Uterus (tissue), 4 donors: Measurements from ENCODE around the gene NOL8. TPM values are rescaled to one million over a fixed set of nuclear protein-coding genes. Genes with fewer than 3 reads are reported as not detected.
A peak's percentile ranks its signal among the peaks of the same experiment; 100 is the strongest.

Experiments used
- DNase-seq, 2 donors: peaks; one replicate each; pipeline ENCODE4 v3.0.0-alpha.2; 2019 to 2020
- H3K27ac ChIP-seq, 2 donors: fragments of 200-600 bp; sonication (generic); 1 replicate in 1 of 2; 2 replicates in 1 of 2; pipeline ENCODE4 v1.5.1; 2016 to 2018
- H3K27me3 ChIP-seq, 2 donors: fragments of 200-600 bp; sonication (generic); one replicate each; pipeline ENCODE4 v1.5.1; 2018 to 2019; ENCODE audit warnings: control low read depth in 1 of 2
- H3K36me3 ChIP-seq, 2 donors: fragments of 200-600 bp; sonication (generic); one replicate each; pipeline ENCODE4 v1.5.1; 2019; ENCODE audit warnings: control low read depth in 1 of 2
- H3K4me1 ChIP-seq, 2 donors: fragments of 200-600 bp; sonication (generic); one replicate each; pipeline ENCODE4 v1.5.1; 2018 to 2019; ENCODE audit warnings: control low read depth in 1 of 2
- H3K4me3 ChIP-seq, 2 donors: fragments of 200-600 bp; sonication (generic); 1 replicate in 1 of 2; 2 replicates in 1 of 2; pipeline ENCODE4 v1.5.1; 2018 to 2019; ENCODE audit warnings: mild to moderate bottlenecking in 1 of 2
- H3K9me3 ChIP-seq, 2 donors: fragments of 200-600 bp; sonication (generic); one replicate each; pipeline ENCODE4 v1.5.1; 2019; ENCODE audit warnings: control low read depth in 1 of 2
- POLR2A ChIP-seq, 2 donors: fragments of 450-650 bp; IDR thresholded peaks; one replicate each; pipeline ENCODE4 v1.6.1; 2016; ENCODE audit warnings: antibody characterized with exemption in 2 of 2, mild to moderate bottlenecking in 1 of 2, moderate library complexity in 1 of 2
- intact Hi-C: fragments of 100-400 bp; cut with DNase I; formaldehyde crosslinking; loops from one replicate; pipeline ENCODE4 v1.15.1; 2023; ENCODE audit warnings: low total_unique reads
- total RNA-seq, 4 donors: library from RNA; depleted of rRNA in 3 of 4; stranded (reverse); fragments of >200 nt in 3 of 4; gene quantifications; one replicate each; pipeline versions ENCODE4 v1.1.0 to v1.2.4, GENCODE V29; 2014 to 2023
- TF ChIP-seq, protein P1 (sequence below), 4 experiments: fragments of 200-600 bp in 2 of 4; fragments of 450-650 bp in 2 of 4; sonication (generic) in 2 of 4; IDR thresholded peaks; one replicate each; pipeline ENCODE4 v1.5.1; 2016 to 2019; ENCODE audit warnings: antibody characterized with exemption in 4 of 4, mild to moderate bottlenecking in 2 of 4, moderate library complexity in 1 of 4
- donor health status: DM: yes; HTN: yes; CAD: no.

The NOL8 gene
- total RNA-seq, 4 donors from 2014 or later = 16.5 to 48.0 (median 33.0) TPM

DNA sequence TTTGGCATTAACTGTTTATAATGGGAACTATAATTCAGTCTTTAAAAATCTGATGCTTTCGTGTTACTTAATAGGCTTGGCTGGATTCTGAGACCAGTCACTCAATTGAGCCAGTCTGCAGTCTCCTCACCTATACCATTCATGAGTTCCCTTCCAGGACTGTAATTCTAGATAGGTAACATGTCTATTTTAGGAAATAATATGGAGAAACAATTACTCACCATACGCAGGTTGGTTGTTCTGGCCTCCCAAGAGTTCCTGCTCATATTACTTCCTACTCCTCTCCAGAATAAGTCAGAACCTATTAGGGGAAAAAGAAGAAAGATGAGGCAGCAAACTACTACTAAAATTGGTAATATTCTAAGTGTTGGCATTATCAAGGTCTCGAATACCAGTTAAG lies 27.1 kb downstream of the NOL8 start:
- H3K4me1 ChIP-seq = no peaks in the 10 kb centered on the region
- no peaks in the 10 kb centered on the region for H3K9me3 ChIP-seq
- intact Hi-C loops = no loop called here
- H3K27me3 ChIP-seq = no peaks in the 10 kb centered on the region
- no peak for DNase-seq
- TF ChIP-seq, protein P1, sequence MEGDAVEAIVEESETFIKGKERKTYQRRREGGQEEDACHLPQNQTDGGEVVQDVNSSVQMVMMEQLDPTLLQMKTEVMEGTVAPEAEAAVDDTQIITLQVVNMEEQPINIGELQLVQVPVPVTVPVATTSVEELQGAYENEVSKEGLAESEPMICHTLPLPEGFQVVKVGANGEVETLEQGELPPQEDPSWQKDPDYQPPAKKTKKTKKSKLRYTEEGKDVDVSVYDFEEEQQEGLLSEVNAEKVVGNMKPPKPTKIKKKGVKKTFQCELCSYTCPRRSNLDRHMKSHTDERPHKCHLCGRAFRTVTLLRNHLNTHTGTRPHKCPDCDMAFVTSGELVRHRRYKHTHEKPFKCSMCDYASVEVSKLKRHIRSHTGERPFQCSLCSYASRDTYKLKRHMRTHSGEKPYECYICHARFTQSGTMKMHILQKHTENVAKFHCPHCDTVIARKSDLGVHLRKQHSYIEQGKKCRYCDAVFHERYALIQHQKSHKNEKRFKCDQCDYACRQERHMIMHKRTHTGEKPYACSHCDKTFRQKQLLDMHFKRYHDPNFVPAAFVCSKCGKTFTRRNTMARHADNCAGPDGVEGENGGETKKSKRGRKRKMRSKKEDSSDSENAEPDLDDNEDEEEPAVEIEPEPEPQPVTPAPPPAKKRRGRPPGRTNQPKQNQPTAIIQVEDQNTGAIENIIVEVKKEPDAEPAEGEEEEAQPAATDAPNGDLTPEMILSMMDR (IDR thresholded peaks at IDR 0.05) = no peak
- no peak for TF ChIP-seq POLR2A (IDR thresholded peaks at IDR 0.05)
- no peaks in the 10 kb centered on the region for H3K36me3 ChIP-seq
- no peak overlapping the region for H3K4me3 ChIP-seq
- no peak overlapping the region for H3K27ac ChIP-seq

DNA sequence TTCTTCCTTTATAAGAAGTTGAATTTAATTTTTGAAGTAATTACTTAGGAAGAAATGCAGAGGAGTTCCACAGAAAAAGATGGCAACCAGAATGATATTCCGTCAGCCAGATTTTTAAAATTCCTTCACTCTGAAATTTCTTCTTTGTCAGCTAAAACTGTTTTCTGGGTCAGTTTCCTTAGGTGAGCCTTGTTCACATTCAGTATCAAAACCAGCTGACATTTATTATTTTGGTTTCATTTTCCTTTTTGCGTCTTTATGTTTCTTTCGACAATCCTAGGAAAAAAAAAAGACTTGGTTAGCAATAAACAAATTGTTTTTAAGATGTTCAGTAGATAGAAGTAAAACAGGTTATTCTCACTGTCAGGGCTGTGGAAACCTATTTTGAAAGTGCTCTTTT lies 27.5 kb downstream of the NOL8 start:
- Histone ChIP-seq H3K4me3 (no peak overlapping the region), H3K27me3 (no peaks in the 10 kb centered on the region), H3K27ac (no peak overlapping the region), H3K4me1 (no peaks in the 10 kb centered on the region), H3K36me3 (no peaks in the 10 kb centered on the region), H3K9me3 (no peaks in the 10 kb centered on the region)
- TF ChIP-seq POLR2A (IDR thresholded peaks at IDR 0.05) = no peak
- TF ChIP-seq, protein P1 (IDR thresholded peaks at IDR 0.05) = no peak
- intact Hi-C loops = no loop called here
- DNase-seq = no peak

DNA sequence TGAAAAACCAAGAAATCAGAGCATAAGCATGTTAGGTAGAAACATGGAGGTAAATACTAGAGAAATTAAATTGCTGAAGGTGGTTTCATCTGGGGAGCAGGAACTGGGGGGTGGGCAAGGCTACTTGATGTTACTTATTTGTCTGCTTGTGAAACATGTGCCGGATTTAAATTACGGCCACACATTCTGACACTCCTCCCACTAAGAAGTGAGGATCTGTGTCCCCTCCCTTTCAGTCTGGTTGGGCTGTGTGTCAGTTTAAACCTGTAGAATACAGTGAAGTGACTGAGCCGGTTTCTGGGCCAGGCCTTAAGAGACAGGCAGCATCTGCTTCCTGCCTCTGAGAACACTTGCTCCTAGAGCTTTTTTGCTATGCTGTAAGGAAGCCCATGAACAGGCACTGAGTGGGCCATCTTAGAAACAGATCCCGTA lies 29.3 kb downstream of the NOL8 start:
- Histone ChIP-seq H3K9me3 (no peaks in the 10 kb centered on the region), H3K36me3 (no peaks in the 10 kb centered on the region), H3K4me3 (no peak overlapping the region), H3K27ac (no peak overlapping the region), H3K4me1 (no peaks in the 10 kb centered on the region), H3K27me3 (no peaks in the 10 kb centered on the region)
- no peak for DNase-seq
- TF ChIP-seq, protein P1 (IDR thresholded peaks at IDR 0.05) = no peak
- no peak for TF ChIP-seq POLR2A (IDR thresholded peaks at IDR 0.05)
- intact Hi-C loops = no loop called here

DNA sequence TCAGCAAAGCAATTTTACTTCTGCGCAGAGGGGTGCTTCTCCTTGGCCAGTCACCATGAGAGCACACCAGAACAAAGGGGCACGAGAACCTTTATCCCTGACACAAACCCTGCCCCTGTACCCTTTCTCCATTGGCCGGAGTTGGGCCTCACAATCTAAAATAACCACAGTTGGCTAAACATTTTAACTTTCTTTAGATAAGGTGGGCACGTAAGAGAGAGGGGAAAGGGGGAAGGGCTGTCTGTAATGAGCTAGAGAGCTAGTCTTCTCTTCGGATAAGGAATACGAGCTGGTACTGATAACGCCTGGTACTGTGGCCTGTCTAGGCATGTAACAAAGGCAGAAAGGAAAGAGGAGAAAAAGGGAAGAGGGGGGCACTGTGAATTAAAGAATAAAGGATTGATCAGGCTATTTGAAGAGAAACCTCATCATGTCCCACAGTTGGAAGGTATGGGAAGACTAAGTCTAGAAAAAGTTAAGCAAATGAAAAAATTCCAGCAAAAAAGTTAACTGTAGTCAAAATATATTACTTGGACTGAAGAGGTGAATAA lies 29.8 kb downstream of the NOL8 start:
- no peaks in the 10 kb centered on the region for H3K4me1 ChIP-seq
- intact Hi-C loops = no loop called here
- no peak for TF ChIP-seq POLR2A (IDR thresholded peaks at IDR 0.05)
- TF ChIP-seq, protein P1 (IDR thresholded peaks at IDR 0.05) = no peak
- H3K9me3 ChIP-seq = no peaks in the 10 kb centered on the region
- H3K27me3 ChIP-seq = no peaks in the 10 kb centered on the region
- H3K27ac ChIP-seq = no peak overlapping the region
- H3K4me3 ChIP-seq = no peak overlapping the region
- no peak for DNase-seq
- H3K36me3 ChIP-seq = no peaks in the 10 kb centered on the region

DNA sequence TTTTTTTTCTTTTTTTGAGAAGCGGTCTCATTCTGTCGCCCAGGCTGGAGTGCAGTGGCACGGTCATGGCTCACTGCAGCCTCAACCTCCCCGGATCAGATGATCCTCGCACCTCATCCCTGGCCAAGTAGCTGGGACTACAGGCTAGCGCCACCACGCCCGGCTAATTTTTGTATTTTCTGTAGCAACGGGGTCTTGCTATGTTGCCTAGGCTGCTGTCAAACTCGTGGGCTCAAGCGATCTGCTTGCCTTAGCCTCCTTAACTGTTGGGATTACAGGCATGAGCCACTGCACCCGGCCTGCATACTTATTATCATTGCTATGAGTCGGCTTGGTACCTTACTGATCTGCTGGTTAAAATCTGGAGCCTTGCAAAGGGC lies 30.9 kb downstream of the NOL8 start:
- H3K4me1 ChIP-seq = no peaks in the 10 kb centered on the region
- H3K4me3 ChIP-seq = peak overlapping the region; percentile 69 to 72
- H3K36me3 ChIP-seq = no peaks in the 10 kb centered on the region
- H3K27ac ChIP-seq = peak overlapping the region; percentile 80 to 83
- DNase-seq = no peak
- no peaks in the 10 kb centered on the region for H3K9me3 ChIP-seq
- no peak for TF ChIP-seq POLR2A (IDR thresholded peaks at IDR 0.05)
- TF ChIP-seq, protein P1 (IDR thresholded peaks at IDR 0.05) = no peak
- intact Hi-C loops = no loop called here
- H3K27me3 ChIP-seq = no peaks in the 10 kb centered on the region
